ENCODE results near the gene FTHL17.

GRCh38 chrX:31053621-31054020 is 18.2 kb downstream of the FTHL17 start:
- TF ChIP-seq CTCF (IDR thresholded peaks at IDR 0.05): no peak
- TF ChIP-seq EZH2 (IDR thresholded peaks at IDR 0.05; ENCODE audit: borderline replicate concordance, insufficient read depth, low read depth, low read length, poor library complexity, severe bottlenecking): no peak

All from B cell (primary cell).